HG03558 (cell line): ENCODE data around the gene CRHR1.

Source experiments
- ATAC-seq: cut with Tn5 transposase; IDR thresholded peaks from one replicate; pipeline ENCODE4 v1.9.1; 2021; ENCODE audit warnings: moderate number of reproducible peaks; ENCODE audit not compliant: unreplicated experiment; ENCODE audit errors: extremely low read depth

Gene CRHR1

DNA sequence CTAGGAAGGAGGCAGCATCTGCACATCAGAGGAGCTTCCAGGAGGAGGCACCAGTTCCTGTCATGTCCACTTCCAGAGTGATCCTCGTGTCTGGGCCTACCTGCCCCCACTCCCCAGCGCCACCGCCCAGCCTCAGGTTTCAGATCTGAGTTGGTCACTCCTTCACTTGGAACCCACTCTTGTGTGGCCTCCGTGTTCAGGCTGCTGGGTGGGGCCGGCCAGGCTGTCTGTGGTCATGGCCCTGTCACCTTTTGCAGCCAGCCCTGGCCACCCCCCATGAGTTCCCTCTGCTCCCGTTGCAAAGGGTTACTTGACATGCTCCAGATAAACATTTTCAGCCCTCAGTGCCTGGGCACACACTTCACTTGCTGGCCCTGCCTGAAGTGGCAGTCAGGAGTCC lies 33.9 kb downstream of the CRHR1 start:
- no peak for ATAC-seq

DNA sequence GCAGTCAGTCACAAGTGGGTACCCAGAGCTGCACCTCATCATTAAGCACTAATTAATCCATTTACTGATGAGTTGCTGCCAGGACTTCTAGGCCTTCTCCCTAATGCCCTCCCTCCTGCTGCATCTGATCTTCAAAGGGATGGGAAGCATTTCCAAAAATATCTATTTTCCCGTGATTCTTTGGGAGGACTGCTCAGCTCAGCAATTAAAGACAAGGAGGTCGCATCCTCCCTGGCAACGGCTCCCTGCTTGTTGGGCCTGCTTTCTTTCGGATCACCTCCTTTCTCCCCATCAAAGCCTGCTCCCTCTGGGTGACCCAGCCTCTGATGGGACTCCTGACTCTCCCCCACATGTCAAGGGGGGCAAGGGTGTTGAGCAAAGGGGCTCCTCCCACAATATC lies 34.6 kb downstream of the CRHR1 start:
- ATAC-seq, result no peak

DNA sequence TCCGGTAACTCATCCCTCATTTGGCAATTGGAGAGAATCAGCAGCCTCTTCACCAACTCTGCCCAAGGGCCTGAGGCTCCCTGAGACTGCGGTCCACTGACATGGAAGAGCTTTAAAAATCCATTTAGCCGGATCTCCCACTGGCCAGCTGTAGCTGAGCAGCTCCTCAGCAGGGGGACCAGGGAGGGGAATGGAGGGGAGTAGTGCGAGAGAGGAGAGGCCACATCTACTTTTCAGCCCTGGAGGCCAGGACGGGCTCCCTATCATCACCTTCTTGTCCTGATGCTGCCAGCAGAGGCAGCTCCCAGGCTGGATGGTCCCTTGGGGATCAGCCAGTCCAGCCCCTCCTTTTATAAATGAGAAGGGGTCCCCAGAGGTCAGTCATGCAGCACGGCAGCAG lies 35.5 kb downstream of the CRHR1 start:
- ATAC-seq, result no peak

DNA sequence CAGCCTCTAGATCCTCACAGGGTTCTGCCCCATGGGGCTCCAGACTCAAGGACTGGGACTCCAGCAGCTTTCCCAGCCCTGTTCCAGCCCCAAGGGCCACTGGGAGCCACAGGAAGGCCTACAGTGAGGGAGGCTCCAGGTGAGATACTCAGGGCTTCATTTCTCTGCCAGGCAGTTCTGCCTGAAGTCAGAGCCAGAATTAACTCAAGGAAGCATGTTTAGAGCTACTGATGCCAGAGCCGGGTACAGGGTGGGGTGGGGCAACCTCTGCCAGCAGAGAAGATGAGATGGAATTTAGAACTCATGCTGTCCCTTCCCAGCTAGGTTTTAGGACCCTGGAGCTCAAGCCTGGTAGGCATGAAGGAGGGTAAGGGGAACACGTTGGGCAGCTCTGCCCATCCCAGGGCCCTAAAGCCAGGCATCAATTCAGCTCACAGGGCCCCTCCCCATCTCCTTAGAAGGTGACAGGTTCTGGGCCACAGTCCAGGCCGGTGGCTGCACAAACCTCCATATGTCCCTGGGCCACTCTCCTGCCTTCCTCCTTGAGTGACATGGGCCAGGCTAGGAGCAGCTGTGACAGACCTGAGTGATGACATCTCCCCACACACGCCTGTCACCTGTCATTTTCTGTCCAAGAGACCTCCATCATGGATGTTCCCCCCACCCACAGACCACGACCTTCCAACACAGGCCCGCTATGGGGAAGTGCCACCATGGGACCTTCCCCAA lies 36.1 kb downstream of the CRHR1 start:
- no peak for ATAC-seq

DNA sequence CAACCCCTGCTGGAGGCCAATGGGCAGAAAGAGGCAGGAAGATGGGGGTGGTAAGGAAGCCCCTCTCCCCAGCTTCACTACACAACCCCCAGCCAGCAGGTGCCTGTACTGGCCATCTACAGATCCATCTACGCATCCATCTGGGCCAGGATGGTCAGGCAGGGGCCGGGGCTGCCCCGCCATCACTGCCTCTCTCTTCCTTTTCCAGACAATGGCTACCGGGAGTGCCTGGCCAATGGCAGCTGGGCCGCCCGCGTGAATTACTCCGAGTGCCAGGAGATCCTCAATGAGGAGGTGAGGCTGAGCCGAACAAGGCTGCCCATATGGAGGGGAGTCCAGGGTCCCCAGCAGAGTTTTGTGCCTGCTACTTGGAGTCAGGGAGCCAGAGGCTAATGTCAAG lies 37.0 kb downstream of the CRHR1 start:
- ATAC-seq, result no peak

DNA sequence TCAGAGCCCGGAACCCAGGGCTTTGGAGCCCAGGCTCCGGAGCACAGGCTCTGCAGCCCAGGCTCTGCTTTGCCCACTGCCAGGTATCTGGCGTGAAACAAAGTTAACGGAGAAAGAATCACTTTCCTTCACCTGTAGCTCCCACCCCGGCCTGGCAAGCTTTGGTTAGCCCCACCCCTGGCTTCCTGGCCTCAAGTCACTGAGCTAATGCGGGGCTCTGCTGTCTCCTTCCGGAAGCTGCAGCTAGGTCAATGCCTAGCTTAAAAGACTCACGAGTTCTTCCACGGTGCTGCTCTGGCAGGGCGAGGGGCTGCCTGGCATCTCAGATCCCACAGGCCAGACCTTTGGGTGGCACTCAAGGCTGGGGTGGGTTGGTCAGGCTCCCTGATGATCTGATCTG lies 39.5 kb downstream of the CRHR1 start:
- ATAC-seq, result no peak

DNA sequence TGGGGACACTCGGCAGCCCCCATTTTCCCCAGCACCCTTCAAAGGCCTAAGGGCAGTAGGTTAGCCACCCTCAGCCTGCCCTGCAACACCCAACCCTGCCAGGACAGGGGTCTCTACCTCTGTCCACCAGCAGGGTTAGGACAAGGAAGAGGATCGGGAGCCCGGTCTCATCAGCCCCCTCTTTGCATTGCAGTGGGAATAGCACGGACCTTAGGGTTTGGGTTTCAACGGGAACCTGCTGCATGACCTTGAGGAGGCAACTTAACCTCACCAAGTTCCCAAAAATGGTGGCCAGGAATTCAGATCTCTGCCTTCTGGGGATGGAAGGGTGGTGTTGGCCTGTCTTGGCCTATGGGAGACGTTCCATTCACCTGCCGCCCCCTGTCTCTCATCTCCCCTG lies 40.4 kb downstream of the CRHR1 start:
- no peak for ATAC-seq

DNA sequence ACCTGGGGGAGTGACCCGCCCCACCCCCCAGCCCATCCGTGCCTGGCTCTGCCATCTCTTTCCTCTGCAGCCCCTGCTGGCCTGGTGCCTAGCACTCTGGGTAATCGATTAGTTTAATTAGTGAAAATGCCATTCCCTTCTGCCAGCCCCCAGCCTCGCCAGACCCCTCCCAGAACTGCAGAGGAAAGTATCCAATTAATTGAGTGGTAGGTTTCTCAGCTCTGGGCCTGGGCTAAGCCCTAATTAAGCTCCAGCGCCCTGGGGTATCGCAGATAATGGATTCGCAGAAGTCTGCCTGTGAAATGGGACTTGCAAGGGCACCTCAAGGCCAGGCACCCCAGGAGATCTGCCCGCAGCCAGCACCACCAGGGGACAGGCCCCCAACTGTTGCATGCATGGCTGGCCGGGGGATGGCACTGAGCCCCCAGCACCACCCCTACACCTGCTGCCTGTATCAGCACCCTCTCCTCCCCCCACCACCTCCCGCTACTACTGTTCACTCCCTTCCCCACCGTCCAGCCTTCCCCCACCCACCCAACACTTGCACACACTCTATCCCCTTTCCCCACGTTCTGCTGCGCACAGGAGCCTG lies 40.9 kb downstream of the CRHR1 start:
- ATAC-seq, result no peak

DNA sequence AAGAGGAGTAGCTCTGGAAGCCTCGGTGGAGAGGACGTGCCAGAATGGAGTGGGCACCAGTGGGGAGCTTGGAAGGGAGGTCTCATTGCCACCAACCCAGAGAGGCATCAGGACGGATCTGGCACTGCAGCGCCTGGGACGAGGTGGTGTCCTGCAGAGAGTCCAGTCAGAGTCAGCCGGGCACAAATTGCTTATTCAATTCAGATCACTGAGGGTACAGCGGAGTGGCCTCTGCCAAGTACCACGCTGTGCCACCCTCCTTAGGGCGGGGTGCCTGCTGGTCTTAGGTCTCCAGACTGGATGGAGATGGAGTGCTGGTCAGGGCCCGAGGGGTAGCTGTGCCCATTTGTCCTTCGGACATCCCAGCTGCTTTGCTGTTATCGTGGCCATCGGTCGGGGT lies 41.7 kb downstream of the CRHR1 start:
- ATAC-seq, result no peak

DNA sequence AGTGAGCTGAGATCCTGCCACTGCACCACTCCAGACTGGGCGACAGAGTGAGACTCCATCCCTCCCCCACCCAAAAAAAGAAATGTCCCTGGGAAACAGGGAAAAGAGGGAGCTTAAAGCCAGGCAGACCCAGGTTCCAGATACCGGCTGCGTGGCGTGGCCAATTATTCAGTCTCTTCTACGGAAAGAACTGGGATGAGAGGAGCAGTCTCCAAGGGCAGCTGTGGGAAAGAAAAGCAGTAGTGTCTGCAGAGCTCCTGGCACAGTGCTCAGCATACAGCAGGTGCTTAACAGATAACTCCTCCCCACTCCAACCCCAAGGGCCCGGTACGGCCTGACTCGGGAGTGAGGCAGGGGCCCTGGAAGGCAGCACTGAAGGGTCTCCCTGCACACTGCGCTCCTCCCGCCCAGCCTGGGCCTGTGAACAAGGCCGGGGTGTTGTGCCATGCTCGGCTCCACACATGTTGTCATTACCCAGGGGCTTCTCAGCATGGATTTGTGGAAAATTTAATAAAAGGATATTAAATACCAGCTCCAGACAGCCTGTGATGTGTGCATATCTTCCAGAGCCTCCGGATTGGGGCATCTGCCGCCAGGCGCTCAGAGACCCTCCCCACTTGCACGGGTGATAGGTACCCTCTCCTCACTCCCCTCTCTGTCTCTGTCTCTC lies 42.9 kb downstream of the CRHR1 start:
- no peak for ATAC-seq

DNA sequence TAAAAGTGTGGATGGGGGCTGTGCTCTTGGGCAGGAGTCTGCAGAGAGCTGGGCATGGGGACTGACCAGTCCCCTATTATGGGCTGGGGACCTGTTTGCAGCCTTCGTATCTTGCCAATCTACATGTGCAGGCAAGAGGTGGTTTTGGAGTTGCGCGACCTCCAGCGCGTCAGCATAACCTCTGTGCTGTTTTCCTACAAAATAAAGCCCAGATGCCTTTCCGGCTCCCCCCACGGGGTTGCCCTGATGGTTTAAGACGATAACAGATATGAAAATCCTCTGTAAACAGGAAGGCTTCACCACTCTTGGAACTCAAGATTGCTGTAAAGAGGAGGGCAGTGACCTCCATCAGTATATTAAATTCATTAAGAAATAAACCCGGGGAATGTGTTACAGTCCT lies 44.1 kb downstream of the CRHR1 start:
- ATAC-seq, result no peak

DNA sequence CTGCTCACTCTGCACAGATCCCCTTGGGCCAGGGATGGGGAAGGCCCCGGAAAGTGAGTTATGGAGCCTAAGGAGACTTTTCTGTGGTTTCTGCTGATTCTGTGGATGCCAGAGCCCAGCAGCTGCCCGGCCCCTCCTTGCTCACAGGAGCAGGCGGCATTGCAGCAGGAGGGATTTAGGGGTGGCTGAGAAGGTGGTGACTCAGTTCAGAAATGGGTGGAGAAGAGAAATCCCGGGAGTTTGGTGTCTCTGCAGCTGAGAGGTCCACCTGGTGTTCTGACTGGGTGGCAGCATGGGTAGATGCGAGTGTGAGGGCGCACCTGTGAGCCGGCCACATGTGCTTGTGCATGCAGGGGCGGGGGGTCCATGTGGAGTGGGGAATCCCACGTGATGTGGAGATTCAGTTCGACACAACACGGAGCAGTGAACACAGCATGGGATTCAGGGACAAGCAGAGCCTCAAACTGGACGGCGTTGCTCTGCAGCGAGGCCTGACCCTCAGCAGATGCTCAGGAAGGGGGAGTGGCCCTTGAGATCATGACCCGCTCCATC lies 44.5 kb downstream of the CRHR1 start:
- ATAC-seq, result no peak

DNA sequence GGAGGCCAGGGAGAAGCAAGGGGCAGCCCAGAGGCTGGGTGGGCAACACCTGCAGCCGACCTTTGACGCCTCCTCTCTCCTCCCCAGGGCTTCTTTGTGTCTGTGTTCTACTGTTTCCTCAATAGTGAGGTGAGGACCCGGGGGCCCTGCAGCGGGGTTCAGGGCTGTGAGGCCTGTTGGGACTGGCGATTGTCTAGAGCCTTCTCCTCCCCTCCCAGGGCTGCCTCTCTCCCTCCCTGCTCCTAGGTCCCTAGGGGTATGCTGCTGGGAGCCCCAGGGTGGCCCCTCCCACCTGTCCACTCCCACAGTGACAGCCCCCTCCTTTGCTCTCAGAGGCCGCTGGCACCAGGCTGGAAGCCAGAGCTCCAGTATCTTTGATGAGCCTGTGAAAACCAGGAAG lies 49.8 kb downstream of the CRHR1 start:
- ATAC-seq, result no peak

DNA sequence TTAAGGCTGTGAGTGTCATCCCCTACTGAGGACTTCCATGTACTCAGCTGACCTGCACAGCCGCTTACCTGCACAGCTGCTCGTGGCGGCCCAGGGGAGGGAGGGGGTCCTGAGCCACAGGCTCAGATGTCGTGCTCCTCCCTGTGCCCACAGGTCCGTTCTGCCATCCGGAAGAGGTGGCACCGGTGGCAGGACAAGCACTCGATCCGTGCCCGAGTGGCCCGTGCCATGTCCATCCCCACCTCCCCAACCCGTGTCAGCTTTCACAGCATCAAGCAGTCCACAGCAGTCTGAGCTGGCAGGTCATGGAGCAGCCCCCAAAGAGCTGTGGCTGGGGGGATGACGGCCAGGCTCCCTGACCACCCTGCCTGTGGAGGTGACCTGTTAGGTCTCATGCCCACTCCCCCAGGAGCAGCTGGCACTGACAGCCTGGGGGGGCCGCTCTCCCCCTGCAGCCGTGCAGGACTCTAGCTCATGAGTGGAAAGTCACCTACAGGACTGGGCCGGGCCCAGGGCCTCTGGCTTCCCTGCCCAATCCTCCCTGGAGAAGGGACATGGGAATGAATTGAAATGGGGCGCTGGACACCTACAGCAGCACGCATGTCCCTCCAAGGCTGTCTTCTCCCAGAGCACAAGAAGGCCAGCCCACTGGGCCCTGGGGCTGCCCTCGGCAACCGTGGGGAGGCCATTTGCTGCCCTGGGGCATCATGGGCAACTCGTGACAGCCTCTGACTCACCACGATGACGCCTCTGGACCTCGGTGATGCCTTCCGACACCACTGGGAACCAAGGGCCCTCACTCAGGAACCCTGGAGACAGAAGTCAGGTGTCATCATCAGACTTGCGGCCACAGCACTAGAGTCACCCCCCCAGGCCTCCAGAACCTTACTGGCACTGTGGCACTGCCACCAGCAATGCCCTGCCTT lies 50.6 kb downstream of the CRHR1 start:
- ATAC-seq, result no peak

DNA sequence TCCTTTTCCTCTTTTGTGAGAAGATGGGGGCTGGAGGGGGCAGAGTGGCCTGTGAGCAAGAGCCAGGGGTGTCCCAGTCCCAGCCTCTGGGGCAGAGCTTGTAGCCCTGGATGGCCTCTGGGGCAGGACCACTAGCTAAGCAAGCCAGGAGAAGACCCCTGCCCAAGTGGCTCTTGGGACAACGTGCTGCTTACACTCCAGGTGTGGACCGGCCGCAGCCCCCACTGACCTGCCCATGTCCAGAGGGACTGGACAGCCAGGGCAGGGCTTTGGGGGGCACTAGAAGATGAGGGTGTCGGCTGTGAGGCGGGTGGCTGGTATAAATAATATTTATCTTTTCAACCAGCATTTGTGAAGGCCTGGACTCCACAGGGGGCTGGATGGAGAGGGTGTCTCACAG lies 51.4 kb downstream of the CRHR1 start:
- ATAC-seq, result no peak

DNA sequence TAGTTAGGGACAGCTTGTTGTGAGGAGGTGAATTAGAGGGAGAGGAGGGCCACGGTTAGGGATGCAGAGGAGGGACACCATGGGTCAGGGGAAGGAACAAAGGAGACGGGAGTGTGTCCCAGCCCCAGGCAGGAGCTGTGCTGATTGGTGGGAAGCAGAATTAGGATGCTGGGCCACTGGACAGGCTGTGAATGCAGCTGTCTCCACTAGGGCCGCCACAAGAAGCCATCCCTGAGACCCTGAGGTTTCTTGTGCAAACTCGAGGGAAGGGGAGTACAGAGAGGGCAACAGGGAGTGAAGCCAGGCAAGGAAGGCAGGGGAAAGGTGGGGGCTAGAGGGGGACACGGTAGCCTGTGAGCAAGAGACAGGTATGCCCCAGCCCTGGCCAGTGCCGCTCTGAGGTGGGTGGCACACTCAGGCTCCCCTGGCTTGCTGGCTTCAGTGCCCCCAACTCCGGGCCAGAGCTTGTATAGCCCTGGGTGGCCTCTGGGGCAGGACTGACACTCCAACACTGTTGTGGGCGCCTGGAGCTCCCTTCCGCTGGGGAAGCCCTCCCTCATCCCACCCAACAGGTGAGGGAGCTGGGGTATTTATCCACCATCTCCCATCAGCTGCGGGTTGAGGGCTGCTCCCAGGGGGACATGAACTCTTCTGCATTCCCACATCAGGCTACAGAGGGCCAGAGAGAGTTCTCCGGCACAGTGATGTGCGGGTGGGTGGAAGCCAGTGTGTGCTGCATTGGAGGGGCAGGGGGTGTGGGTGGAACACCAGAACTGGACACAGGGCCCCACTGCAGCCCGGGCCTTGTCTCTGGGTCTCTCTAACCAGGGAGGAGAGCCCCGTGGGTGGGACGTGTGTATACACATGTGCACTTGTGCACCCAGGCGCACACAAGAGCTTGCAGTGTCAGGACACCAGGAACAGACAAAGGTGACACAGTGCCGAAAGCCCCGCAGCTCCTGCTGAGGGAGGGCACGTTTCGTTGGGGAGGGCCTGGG lies 52.2 kb downstream of the CRHR1 start:
- ATAC-seq, result no peak

DNA sequence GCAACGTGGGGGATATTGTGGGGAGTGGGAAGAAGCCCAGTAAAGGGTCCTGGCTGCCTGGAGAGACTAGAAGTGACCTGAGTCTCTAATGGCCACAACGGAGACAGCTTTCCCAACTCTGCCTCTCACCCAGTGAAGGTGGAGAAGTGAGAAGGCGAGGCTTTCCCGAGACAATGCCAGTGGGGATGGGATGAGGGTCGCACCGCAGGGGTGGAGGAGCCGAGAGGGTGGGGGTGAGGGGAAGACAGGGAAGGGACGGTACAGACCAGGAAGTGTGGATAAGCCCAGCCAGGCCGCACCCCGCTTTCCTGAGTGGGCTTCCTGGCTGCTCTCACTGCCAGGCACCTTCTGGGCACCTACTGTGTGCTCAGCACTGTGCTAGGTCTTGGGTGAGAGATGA lies 53.1 kb downstream of the CRHR1 start:
- no peak for ATAC-seq

DNA sequence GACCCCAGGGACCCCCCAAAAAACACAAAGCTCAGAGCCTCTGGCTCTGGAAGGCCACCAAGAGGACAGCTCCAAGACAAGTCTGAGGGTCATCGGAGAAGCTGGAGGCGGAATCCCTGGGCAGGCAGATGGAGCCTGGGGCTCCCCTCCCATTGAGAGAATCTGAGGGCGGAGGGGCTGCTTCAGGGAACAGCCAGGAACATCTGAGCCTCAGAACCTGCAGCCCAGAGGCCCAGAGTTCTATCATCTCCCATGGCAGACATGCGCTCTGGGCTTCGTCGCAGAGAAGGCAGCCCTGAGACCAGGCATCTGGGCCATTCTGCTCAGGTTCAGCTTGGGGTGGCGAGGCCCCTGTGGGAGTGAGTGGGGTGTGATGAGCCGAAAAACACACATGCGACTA lies 53.5 kb downstream of the CRHR1 start:
- no peak for ATAC-seq

DNA sequence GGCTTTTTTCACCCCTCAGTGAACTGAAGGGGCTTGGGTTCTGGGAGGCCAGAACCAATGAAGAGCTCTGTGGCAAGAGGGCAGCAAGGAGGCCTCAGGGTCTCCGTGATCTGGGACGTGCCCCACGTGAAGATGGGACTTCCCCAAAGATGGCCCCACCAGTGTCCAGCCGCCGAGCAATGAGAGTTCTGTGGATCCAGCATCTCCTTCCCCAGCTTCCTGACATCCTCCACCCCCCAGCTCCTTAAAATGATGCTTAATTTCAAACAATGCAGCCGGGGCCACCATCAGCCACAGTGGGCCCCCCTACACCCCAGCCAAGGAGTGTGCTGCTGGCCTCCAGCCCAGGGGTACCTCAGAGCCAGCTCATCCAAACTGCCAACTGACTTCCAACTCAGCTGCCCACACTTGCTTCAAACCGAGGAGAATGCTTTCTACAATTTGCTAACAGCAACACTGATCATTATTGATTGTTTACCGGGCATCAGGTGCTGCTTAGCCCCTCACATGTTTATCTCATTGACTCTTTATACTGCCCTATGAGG lies 54.7 kb downstream of the CRHR1 start:
- no peak for ATAC-seq
